Lower lobe of right lung (tissue), 2 donors: Measurements from ENCODE around the gene TBCC. TPM values are rescaled to one million over a fixed set of nuclear protein-coding genes. Genes with fewer than 3 reads are reported as not detected.

ENCODE experiments used
- ATAC-seq, 2 donors: fragments of 200-7000 bp; cut with Tn5 transposase; one replicate each; pipeline ENCODE4 v1.9.1; 2020 to 2022; ENCODE audit warnings: mild to moderate bottlenecking in 2 of 2, moderate library complexity in 2 of 2
- DNase-seq: peaks from one replicate; pipeline ENCODE4 v3.0.0-alpha.2; 2020
- H3K27ac ChIP-seq: fragments of 200-600 bp; one replicate; pipeline ENCODE4 v1.8.0; 2022
- H3K27me3 ChIP-seq: fragments of 200-600 bp; one replicate; pipeline ENCODE4 v1.8.0; 2022; ENCODE audit warnings: low read depth
- H3K36me3 ChIP-seq: fragments of 200-600 bp; one replicate; pipeline ENCODE4 v1.8.0; 2022; ENCODE audit warnings: mild to moderate bottlenecking
- H3K4me1 ChIP-seq: fragments of 200-600 bp; one replicate; pipeline ENCODE4 v1.8.0; 2022
- H3K4me3 ChIP-seq: fragments of 200-600 bp; one replicate; pipeline ENCODE4 v1.8.0; 2022; ENCODE audit warnings: mild to moderate bottlenecking
- H3K9me3 ChIP-seq: fragments of 200-600 bp; one replicate; pipeline ENCODE4 v1.8.0; 2022
- intact Hi-C: fragments of 100-400 bp; cut with DNase I; formaldehyde crosslinking; loops from one replicate; pipeline ENCODE4 v1.11.0; 2022
- total RNA-seq: library from RNA; stranded (reverse); fragmentation: NEBNext Ultra II Directional; extraction: Animal tissue kit (Norgen Biotek cat#: 25700); gene quantifications from one replicate; pipeline ENCODE4 v1.2.1, GENCODE V29; 2021
- TF ChIP-seq, protein P1 (sequence below): fragments of 200-600 bp; IDR thresholded peaks from one replicate; pipeline ENCODE4 v1.8.0; 2022; ENCODE audit warnings: antibody characterized with exemption, mild to moderate bottlenecking
- donor health status: DM: no; HTN: yes; CAD: no; lungs with severe emphysema.

Gene TBCC
- total RNA-seq, 1 donor from 2014 or later: 19.3 TPM

DNA sequence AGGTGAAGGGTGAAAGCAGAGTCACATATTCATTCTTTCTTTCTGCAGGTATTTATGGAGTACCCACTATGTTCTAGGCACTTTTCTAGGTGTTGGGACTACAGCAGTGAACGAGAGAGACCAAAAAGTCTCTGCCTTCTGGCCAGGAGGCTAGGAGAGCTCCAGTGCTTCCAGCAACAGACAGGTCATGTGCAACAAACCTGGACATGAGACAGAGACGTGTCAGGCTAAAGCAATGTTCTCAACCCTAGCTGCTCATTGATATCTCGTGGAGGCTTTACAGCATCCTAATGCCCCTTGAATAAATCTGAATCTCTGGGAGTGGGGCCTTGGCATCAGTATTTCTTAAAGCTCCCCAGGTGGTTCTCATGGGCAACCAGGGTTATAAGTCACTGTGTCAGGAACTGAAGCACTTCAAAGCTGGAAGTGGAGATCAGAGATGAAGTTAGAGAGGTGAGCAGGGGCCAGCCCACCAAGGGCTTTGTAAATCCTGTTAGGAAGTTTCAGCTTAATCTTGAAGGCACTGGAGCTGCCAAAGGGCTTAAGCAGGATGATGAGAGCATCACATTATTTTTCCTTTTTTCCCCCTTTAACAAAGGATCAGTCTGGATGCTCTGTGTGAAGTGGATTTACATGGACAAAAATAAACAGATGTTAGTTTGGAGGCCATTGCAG, 13.0 kb upstream of the TBCC start:
- Histone ChIP-seq H3K4me3 (no peak overlapping the region), H3K4me1 (no peaks in the 10 kb centered on the region), H3K27ac (no peak overlapping the region), H3K9me3 (no peaks in the 10 kb centered on the region), H3K36me3 (peaks cover 23% of the 10 kb centered on the region), H3K27me3 (no peaks in the 10 kb centered on the region)
- TF ChIP-seq, protein P1, sequence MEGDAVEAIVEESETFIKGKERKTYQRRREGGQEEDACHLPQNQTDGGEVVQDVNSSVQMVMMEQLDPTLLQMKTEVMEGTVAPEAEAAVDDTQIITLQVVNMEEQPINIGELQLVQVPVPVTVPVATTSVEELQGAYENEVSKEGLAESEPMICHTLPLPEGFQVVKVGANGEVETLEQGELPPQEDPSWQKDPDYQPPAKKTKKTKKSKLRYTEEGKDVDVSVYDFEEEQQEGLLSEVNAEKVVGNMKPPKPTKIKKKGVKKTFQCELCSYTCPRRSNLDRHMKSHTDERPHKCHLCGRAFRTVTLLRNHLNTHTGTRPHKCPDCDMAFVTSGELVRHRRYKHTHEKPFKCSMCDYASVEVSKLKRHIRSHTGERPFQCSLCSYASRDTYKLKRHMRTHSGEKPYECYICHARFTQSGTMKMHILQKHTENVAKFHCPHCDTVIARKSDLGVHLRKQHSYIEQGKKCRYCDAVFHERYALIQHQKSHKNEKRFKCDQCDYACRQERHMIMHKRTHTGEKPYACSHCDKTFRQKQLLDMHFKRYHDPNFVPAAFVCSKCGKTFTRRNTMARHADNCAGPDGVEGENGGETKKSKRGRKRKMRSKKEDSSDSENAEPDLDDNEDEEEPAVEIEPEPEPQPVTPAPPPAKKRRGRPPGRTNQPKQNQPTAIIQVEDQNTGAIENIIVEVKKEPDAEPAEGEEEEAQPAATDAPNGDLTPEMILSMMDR: no peak
- DNase-seq: no peak
- intact Hi-C loops: no loop called here
- no peak for ATAC-seq

DNA sequence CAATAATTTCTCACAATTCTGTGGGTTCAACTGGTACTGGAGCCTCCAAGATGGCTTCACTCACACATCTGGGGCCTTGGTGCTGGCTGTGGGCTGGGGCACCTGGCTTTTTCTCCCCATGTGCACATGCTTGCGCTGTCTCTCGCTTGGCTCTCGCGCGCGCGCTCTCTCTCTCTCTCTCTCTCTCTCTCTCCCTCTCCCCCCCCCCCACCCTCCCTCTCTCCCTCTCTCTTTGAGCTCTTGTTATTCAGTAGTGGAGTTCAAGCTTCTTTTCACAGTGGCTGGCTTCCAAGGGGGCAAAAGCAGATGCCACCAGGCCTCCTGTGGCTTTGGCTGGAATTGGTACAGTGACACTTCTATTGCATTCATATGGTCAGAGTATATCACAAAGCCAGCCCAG, 10.8 kb upstream of the TBCC start:
- H3K4me3 ChIP-seq: no peak overlapping the region
- H3K36me3 ChIP-seq: peaks cover 23% of the 10 kb centered on the region
- ATAC-seq (no peak), DNase-seq (no peak)
- no peaks in the 10 kb centered on the region for H3K27me3 ChIP-seq
- H3K4me1 ChIP-seq: no peaks in the 10 kb centered on the region
- intact Hi-C loops: no loop called here
- H3K27ac ChIP-seq: no peak overlapping the region
- no peaks in the 10 kb centered on the region for H3K9me3 ChIP-seq
- TF ChIP-seq, protein P1: no peak

- no peak for DNase-seq
- H3K9me3 ChIP-seq: no peaks in the 10 kb centered on the region
- no peak overlapping the region for H3K27ac ChIP-seq
- H3K4me1 ChIP-seq: no peaks in the 10 kb centered on the region
- no peak for ATAC-seq
- H3K36me3 ChIP-seq: peaks cover 15% of the 10 kb centered on the region
- intact Hi-C loops: no loop called here
- TF ChIP-seq, protein P1: no peak
- H3K27me3 ChIP-seq: no peaks in the 10 kb centered on the region
- no peak overlapping the region for H3K4me3 ChIP-seq
Observed at GRCh38 chr6:42754759-42755158, 8.9 kb upstream of the TBCC start.

DNA sequence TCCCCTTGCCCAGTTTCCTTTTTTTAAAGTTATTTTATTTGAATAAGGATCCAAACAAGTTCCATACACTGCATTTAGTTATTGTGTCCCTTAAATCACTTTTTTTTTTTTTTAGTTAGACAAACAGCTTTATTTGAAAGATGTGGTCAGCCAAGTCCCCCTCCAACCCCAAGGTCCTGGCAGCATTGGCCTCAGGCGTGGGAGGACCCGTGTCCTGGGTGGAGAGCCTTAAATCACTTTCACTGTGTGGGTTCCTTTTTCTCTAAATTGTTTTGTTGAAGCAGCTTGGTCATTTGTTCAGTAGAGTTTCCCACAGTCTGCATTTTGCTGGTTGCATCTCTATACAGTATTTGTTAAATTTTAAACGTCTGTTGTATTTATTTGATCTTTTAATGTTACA, 5.2 kb upstream of the TBCC start:
- H3K9me3 ChIP-seq: no peaks in the 10 kb centered on the region
- ATAC-seq: no peak
- H3K36me3 ChIP-seq: no peaks in the 10 kb centered on the region
- no peak for DNase-seq
- intact Hi-C loops: no loop called here
- TF ChIP-seq, protein P1: no peak
- no peaks in the 10 kb centered on the region for H3K27me3 ChIP-seq
- H3K4me3 ChIP-seq: no peak overlapping the region
- H3K27ac ChIP-seq: no peak overlapping the region
- peaks cover 18% of the 10 kb centered on the region for H3K4me1 ChIP-seq

GRCh38 chr6:42748203-42748898, 2.4 kb upstream of the TBCC start:
- peak overlapping the region; percentile 97 for H3K27ac ChIP-seq
- H3K4me3 ChIP-seq: peak overlapping the region; percentile 96
- peaks cover 34% of the 10 kb centered on the region for H3K4me1 ChIP-seq
- no peak for DNase-seq
- H3K27me3 ChIP-seq: no peaks in the 10 kb centered on the region
- H3K36me3 ChIP-seq: no peaks in the 10 kb centered on the region
- no peaks in the 10 kb centered on the region for H3K9me3 ChIP-seq
- ATAC-seq: no peak
- TF ChIP-seq, protein P1: no peak
- intact Hi-C loops: no loop called here
